Measurements from ENCODE around the gene NPAS2. TPM values are rescaled to one million over a fixed set of nuclear protein-coding genes. Genes with fewer than 3 reads are reported as not detected.

Gene NPAS2
- total and polyA plus RNA-seq, 2 of the 8 experiments (the other 6 are each of a cell fraction or from before 2014, with no cell fraction given), result 1.8 to 1.9 TPM

- H2BK20ac ChIP-seq (ENCODE audit: low read length), result no peak overlapping the region
- no peak overlapping the region for H2BK15ac ChIP-seq (ENCODE audit: low read length)
- H3K79me2 ChIP-seq (ENCODE audit: control insufficient read depth in 1 of 2, insufficient read depth in 2 of 2, low read length in 2 of 2), result no peaks in the 10 kb centered on the region
- ChIA-PET CTCF (ENCODE audit: partially characterized antibody) (interaction anchor here (1.4 to 1.5 kb wide), 2 partner anchors 9 to 45 kb away, joined by 3 to 9 read pairs; no protein-coding TSS in a partner anchor), POLR2A (ENCODE audit: partially characterized antibody) (interaction anchor here (1.6 kb wide), 1 partner anchor 141 kb away, joined by 3 read pairs; the partner anchor contains the start of gene RPL31)
- no peak overlapping the region for H3K4ac ChIP-seq (replicated peaks; ENCODE audit: insufficient read length, low read depth, low read length)
- H3K14ac ChIP-seq (ENCODE audit: insufficient read length), result no peak overlapping the region
- no peaks in the 10 kb centered on the region for H3K23me2 ChIP-seq (ENCODE audit: low read depth, low read length)
- H4K20me1 ChIP-seq (replicated peaks in 1 of 2; ENCODE audit: control insufficient read depth in 1 of 2, insufficient read depth in 2 of 2, low read length in 2 of 2), result no peaks in the 10 kb centered on the region
- no peak overlapping the region for H4K5ac ChIP-seq (ENCODE audit: insufficient read length, low read depth, low read length)
- no peak overlapping the region for H2BK5ac ChIP-seq (ENCODE audit: low read depth, low read length)
- no peak overlapping the region for H3K56ac ChIP-seq (replicated peaks; ENCODE audit: insufficient read length, low read depth, low read length)
- no peak overlapping the region for H2AFZ ChIP-seq (ENCODE audit: low read length)
- no peak overlapping the region for H2BK120ac ChIP-seq (replicated peaks; ENCODE audit: low read depth, low read length)
- no peaks in the 10 kb centered on the region for H3K9me3 ChIP-seq (ENCODE audit: insufficient read depth in 2 of 2, low read depth in 1 of 2, low read length in 1 of 2)
- H3K4me2 ChIP-seq (ENCODE audit: insufficient read depth in 1 of 2, low read depth in 2 of 2, low read length in 2 of 2), result no peak overlapping the region
- H4K8ac ChIP-seq (ENCODE audit: extremely low read depth, insufficient read depth, low read length), result no peak overlapping the region
- no peak overlapping the region for H3K23ac ChIP-seq (ENCODE audit: insufficient read length)
- no peaks in the 10 kb centered on the region for H3K36me3 ChIP-seq (ENCODE audit: control insufficient read depth in 2 of 4, insufficient read depth in 4 of 4, low read length in 3 of 4)
- no peak overlapping the region for H3K4me3 ChIP-seq (ENCODE audit: extremely low read depth in 1 of 4, insufficient read depth in 2 of 4, low read depth in 3 of 4, low read length in 4 of 4)
- H2BK12ac ChIP-seq (ENCODE audit: low read depth, low read length), result no peak overlapping the region
- no peaks in the 10 kb centered on the region for H3K27me3 ChIP-seq (replicated peaks in 1 of 4; ENCODE audit: control insufficient read depth in 3 of 4, extremely low read depth in 1 of 4, insufficient read depth in 3 of 4, low read length in 3 of 4)
- WGBS, 2 experiments (ENCODE audit: extremely low coverage in 1 of 2, insufficient coverage in 1 of 2, insufficient read length in 1 of 2, insufficient replicate concordance in 2 of 2, low coverage in 1 of 2, low lambda C conversion rate in 2 of 2, missing lambda C conversion rate in 1 of 2), result 71% methylated on average over 4 of the region's 4 CpGs; no CpG with 5 or more reads in 1 of the 2 experiments
- no peak overlapping the region for H3K18ac ChIP-seq (ENCODE audit: extremely low read depth, low read length)
- H3K27ac ChIP-seq (ENCODE audit: low read depth, low read length), result no peak overlapping the region
- no peak for DNase-seq (ENCODE audit: low read depth in 1 of 2, low spot score in 2 of 2)
- no peak for FAIRE-seq
- H4K91ac ChIP-seq (replicated peaks; ENCODE audit: insufficient read length, low read length), result no peak overlapping the region
- no peak overlapping the region for H3K9ac ChIP-seq (replicated peaks in 1 of 4; ENCODE audit: extremely low read depth in 1 of 4, low read depth in 3 of 4, low read length in 3 of 4)
- peaks cover 0 to 3% (median 0%) of the 10 kb centered on the region in 4 experiments; a peak in 1 of 7 replicates for H3K4me1 ChIP-seq (replicated peaks in 1 of 4; ENCODE audit: control insufficient read depth in 3 of 4, insufficient read depth in 4 of 4, low read length in 3 of 4)
- no peaks in the 10 kb centered on the region for H3K79me1 ChIP-seq (ENCODE audit: low read depth, low read length)
- no peak overlapping the region for H2AK5ac ChIP-seq (ENCODE audit: low read depth, low read length)
- TF ChIP-seq JUND (IDR thresholded peaks at IDR 0.05; ENCODE audit: low read length), result no peak
Observed at GRCh38 chr2:100861340-100861739, 41.4 kb downstream of the NPAS2 start.

Measured in H1 (cell line).